ENCODE measurements around the gene FHIT.

DNA sequence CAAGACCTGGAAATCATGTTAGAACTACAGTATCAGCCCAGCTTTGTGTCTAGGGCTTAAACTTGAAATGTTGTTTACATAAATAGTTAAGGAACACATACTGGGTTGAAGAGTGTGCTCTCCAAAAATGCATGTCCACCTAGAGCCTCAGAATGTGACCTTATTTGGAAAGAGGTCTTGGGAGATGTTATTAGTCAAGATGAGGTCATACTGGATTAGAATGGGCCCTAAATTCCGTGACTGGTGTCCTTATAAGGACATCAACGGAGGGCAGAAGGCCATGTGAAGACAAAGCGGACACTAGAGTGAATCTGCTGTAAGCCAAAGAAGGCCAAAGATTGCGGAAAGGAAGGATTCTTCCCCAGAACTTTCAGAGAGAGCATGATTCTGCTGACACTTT is 1442.2 kb downstream of the FHIT start:
- TF ChIP-seq, protein P1, sequence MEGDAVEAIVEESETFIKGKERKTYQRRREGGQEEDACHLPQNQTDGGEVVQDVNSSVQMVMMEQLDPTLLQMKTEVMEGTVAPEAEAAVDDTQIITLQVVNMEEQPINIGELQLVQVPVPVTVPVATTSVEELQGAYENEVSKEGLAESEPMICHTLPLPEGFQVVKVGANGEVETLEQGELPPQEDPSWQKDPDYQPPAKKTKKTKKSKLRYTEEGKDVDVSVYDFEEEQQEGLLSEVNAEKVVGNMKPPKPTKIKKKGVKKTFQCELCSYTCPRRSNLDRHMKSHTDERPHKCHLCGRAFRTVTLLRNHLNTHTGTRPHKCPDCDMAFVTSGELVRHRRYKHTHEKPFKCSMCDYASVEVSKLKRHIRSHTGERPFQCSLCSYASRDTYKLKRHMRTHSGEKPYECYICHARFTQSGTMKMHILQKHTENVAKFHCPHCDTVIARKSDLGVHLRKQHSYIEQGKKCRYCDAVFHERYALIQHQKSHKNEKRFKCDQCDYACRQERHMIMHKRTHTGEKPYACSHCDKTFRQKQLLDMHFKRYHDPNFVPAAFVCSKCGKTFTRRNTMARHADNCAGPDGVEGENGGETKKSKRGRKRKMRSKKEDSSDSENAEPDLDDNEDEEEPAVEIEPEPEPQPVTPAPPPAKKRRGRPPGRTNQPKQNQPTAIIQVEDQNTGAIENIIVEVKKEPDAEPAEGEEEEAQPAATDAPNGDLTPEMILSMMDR (conservative IDR thresholded peaks at IDR 0.05; ENCODE audit: low read depth, low read length): no peak
- TF ChIP-seq RAD21 (IDR thresholded peaks at IDR 0.05; ENCODE audit: low read length) (no peak), RCOR1 (IDR thresholded peaks at IDR 0.05; ENCODE audit: insufficient replicate concordance, low read length) (no peak), RFX5 (IDR thresholded peaks at IDR 0.05; ENCODE audit: low read depth, low read length) (no peak), POLR2A (IDR thresholded peaks at IDR 0.05; ENCODE audit: low read depth, low read length) (no peak), CEBPB (IDR thresholded peaks at IDR 0.05; ENCODE audit: low read depth, low read length) (no peak), MAZ (IDR thresholded peaks at IDR 0.05; ENCODE audit: borderline replicate concordance, low read depth, low read length) (no peak)
